Measurements from ENCODE around the gene PPP2R1B.
"Not testable (repeated sequence)": the region's sequence is repeated elsewhere in the genome, so short reads cannot be mapped to it uniquely, and the experiment has no call there.

Gene PPP2R1B

DNA sequence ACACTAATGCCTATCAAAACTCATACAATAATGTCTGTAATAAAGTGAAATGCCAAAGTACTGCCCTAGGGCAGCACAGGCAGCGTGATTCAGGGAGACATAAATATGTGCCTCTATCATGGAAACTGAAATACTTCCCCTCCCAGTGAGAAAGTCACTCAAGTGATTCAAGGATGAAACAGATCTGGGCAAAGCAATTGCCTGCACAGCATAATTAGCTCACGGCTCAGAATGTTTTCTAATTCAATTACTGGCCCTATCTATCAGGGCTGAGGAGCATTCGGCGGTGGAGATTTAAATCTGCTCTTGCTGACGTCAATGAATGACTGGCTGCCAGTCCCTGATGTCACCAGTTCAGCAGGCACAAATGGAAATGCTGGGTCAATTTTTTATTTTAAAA lies 27.7 kb upstream of the PPP2R1B start:
- Mint-ChIP-seq H3K27ac (no peak overlapping the region), H3K36me3 (ENCODE audit: low read depth) (peaks cover 12% of the 10 kb centered on the region), H3K4me1 (ENCODE audit: low read depth) (peaks cover 9% of the 10 kb centered on the region), H3K27me3 (ENCODE audit: low read depth) (no peaks in the 10 kb centered on the region), H3K9me3 (peaks cover 5% of the 10 kb centered on the region), H3K4me3 (no peak overlapping the region)

DNA sequence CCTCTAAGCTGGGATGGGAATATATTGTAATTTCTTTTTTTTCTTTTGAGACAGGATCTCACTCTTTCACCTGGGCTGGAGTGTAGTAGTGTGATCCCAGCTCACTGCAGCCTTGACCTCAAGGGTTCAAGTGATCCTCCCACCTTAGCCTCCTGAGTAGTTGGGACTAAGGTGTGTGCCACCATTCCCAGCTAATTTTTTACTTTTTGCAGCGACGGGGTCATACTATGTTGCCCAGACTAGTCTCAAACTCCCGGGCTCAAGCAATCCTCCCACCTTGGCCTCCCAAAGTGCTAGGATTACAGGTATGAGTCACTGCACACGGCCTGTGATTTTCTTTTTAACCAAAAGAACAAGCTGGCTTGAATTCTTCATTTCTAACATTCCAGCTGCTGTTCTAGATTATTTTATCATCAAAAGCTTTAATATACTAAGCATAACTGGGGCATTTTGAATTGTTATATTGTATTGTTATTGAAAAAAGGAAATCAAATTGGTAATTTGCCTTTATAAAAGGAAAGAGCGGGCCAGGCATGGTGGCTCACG lies 26.8 kb upstream of the PPP2R1B start:
- peaks cover 9% of the 10 kb centered on the region for H3K4me1 Mint-ChIP-seq (ENCODE audit: low read depth)
- peaks cover 5% of the 10 kb centered on the region for H3K9me3 Mint-ChIP-seq
- H3K27ac Mint-ChIP-seq: no peak overlapping the region
- H3K36me3 Mint-ChIP-seq (ENCODE audit: low read depth): peaks cover 12% of the 10 kb centered on the region
- H3K4me3 Mint-ChIP-seq: no peak overlapping the region
- H3K27me3 Mint-ChIP-seq (ENCODE audit: low read depth): no peaks in the 10 kb centered on the region

DNA sequence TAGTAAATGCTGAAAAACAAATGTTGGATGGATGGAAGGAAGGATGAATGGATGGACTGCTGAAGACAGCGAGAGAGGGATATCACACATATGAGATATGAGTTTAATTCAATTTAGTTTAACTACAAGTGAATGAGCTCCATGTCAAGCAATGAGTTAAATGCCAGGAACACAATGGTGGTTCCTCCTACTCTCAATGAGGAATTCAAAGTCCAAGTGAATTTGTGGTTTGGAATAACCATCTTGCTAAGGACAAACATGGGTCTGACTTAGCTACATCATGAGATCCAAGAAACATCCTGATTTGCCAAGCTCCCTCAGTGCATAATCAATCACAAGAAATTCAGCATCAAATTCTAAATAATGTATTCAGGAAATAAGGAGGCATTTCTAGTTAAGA lies 26.1 kb upstream of the PPP2R1B start:
- H3K27ac Mint-ChIP-seq: no peak overlapping the region
- H3K27me3 Mint-ChIP-seq (ENCODE audit: low read depth): no peaks in the 10 kb centered on the region
- H3K4me3 Mint-ChIP-seq: no peak overlapping the region
- peaks cover 9% of the 10 kb centered on the region for H3K4me1 Mint-ChIP-seq (ENCODE audit: low read depth)
- H3K9me3 Mint-ChIP-seq: peaks cover 5% of the 10 kb centered on the region
- H3K36me3 Mint-ChIP-seq (ENCODE audit: low read depth): peaks cover 10% of the 10 kb centered on the region

DNA sequence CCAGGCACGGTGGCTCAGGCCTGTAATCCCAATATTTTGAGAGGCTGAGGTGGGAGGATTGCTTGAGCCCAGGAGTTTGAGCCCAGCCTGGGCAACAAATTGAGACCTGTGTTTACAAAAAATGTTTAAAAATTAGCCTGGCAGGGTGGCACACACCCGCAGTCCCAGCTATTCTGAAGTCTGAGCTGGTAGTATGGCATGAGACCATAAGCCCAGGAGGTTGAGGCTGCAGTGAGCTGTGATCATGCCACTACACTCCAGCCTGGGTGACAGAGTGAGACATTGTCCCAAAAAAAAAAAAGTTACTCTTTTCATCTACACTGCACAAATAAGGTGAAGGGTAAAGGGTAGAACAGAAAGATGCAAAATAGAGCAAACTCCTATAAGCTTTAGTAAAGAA lies 22.3 kb upstream of the PPP2R1B start:
- H3K27ac Mint-ChIP-seq: no peak overlapping the region
- H3K27me3 Mint-ChIP-seq (ENCODE audit: low read depth): no peaks in the 10 kb centered on the region
- no peak overlapping the region for H3K4me3 Mint-ChIP-seq
- peaks cover 9% of the 10 kb centered on the region for H3K36me3 Mint-ChIP-seq (ENCODE audit: low read depth)
- H3K9me3 Mint-ChIP-seq: no peaks in the 10 kb centered on the region
- no peaks in the 10 kb centered on the region for H3K4me1 Mint-ChIP-seq (ENCODE audit: low read depth)

DNA sequence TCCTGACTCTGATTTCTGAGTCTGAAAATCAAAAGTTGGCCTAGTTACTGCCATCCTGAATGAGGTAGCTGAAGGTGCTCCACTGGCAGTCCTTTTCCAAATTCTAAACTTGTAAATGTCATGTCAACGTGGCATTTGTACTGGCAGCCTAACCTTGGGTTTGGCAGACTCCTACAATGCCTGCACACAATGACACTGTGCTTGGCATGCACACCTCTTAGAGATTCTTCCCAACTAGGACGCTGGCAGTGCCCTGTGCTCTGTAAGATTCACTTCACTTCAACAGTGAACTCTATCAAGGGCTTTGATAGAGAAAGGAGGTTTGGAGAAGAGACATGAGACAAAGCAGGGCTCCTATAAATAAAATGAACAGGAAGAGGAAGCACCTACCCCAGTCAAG lies 21.9 kb upstream of the PPP2R1B start:
- peaks cover 9% of the 10 kb centered on the region for H3K36me3 Mint-ChIP-seq (ENCODE audit: low read depth)
- no peaks in the 10 kb centered on the region for H3K27me3 Mint-ChIP-seq (ENCODE audit: low read depth)
- no peaks in the 10 kb centered on the region for H3K9me3 Mint-ChIP-seq
- H3K4me1 Mint-ChIP-seq (ENCODE audit: low read depth): no peaks in the 10 kb centered on the region
- H3K27ac Mint-ChIP-seq: no peak overlapping the region
- H3K4me3 Mint-ChIP-seq: no peak overlapping the region

DNA sequence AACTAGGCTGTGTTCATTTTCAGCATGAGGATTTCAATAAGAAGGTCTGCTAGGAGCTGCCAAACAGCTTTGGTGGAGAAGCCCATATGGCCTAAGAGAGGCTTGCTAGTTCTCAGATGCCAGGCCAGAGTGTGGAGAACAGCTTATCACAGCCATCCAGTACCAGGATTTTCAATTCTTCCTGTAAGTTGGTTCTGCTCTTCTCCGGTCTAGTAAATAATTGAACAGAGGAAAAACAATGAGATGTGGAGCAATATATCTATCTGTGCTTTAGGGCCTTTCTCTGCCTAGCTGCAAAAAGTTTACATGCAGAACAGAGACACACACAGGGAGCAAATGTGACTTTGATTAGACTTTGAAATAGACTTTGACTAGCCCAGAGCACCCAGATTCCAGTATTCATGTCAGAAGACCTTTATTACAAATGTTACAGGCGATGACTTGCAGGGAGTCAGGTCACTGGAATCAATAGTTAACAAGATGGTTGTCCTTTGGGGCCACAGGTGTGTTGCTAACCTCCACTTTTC lies 19.8 kb upstream of the PPP2R1B start:
- Mint-ChIP-seq H3K9me3 (no peaks in the 10 kb centered on the region), H3K4me3 (no peak overlapping the region), H3K36me3 (ENCODE audit: low read depth) (peaks cover 9% of the 10 kb centered on the region), H3K27ac (no peak overlapping the region), H3K27me3 (ENCODE audit: low read depth) (no peaks in the 10 kb centered on the region), H3K4me1 (ENCODE audit: low read depth) (no peaks in the 10 kb centered on the region)

DNA sequence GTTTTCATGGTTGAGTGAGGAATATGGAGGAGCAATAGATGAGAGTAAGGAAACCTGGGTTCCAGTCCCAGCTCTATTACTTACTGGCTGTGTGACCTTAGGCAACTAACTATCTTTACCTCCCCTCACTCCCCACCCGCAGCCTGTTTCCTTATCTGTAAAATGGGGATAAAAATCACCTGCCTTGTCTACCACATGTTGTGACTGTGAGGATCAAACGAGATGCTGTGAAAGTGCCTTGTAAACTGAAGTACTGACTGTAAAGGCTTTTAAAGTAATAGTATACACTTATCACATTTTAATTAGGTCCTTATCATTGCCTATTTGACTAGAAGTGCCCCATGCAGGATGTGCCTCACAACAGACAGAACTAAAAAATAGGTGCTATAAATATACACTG lies 18.9 kb upstream of the PPP2R1B start:
- Mint-ChIP-seq H3K27me3 (ENCODE audit: low read depth) (no peaks in the 10 kb centered on the region), H3K4me1 (ENCODE audit: low read depth) (no peaks in the 10 kb centered on the region), H3K9me3 (no peaks in the 10 kb centered on the region), H3K27ac (no peak overlapping the region), H3K36me3 (ENCODE audit: low read depth) (peaks cover 9% of the 10 kb centered on the region), H3K4me3 (no peak overlapping the region)

DNA sequence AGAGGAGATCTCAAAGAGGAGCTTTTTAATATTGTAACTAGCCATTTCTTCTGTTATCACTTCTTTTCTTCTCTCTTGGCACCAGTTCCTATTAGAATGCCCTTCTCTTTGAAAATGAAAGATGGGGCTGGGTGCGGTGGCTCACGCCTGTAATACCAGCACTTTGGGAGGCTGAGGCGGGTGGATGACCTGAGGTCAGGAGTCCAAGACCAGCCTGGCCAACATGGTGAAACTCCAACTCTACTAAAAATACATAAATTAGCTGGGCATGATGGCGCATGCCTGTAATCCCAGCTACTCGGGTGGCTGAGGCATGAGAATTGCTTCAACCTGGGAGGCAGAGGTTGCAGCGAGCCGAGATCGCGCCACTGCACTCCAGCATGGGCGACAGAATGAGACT lies 18.1 kb upstream of the PPP2R1B start:
- not testable (repeated sequence) for H3K9me3 Mint-ChIP-seq; H3K27me3 Mint-ChIP-seq (ENCODE audit: low read depth); H3K4me1 Mint-ChIP-seq (ENCODE audit: low read depth); H3K36me3 Mint-ChIP-seq (ENCODE audit: low read depth); H3K27ac Mint-ChIP-seq; H3K4me3 Mint-ChIP-seq

DNA sequence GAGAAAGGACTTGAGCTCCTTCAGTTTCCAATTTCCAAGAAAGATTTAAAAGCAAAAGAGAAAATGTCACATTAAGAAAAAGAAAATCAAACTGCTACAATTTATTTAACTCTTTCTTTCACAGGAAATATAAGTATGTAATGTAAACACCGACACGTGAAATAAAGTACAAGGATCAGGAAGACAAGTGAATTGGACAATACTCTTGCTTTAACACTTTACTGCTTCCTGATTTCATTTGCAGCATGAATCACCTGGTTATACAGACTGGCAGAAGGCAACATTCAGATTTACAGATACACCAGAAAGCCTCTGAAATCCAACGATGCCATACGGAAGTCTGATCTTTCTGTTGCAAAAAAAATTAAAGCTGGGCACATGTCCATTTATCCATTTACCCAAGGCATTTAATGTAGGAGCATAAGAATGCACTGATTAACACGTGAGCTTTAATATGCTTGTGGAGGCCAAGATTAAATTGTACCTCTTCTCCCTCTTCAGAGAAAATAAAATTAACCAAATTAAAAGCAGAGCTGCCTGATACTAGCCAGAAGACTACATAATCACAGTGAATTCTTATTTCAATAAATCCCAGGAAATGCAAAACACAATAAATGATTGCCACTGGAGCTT lies 16.0 kb upstream of the PPP2R1B start:
- peaks cover 1% of the 10 kb centered on the region for H3K4me1 Mint-ChIP-seq (ENCODE audit: low read depth)
- H3K9me3 Mint-ChIP-seq: no peaks in the 10 kb centered on the region
- no peak overlapping the region for H3K27ac Mint-ChIP-seq
- no peak overlapping the region for H3K4me3 Mint-ChIP-seq
- H3K36me3 Mint-ChIP-seq (ENCODE audit: low read depth): peaks cover 9% of the 10 kb centered on the region
- H3K27me3 Mint-ChIP-seq (ENCODE audit: low read depth): no peaks in the 10 kb centered on the region

DNA sequence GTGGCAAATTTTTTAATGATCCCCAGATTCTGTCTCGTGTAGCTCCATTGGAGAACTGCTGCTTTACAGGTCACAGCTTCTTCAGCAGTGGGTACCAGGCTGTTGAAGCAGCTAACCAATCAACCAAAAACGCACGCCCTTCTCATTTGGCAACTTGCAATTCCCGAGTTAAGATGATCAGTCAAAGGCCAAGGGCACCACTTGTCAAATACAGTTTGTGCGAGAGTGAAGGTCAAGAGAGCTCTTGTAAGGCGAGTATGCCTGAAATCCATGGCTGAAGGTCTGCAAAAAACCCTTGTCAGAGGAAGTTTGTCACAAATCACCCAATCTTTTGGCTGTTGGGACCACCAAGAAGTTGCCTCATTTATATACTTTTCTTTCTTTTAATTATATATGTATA lies 12.9 kb upstream of the PPP2R1B start:
- Mint-ChIP-seq H3K36me3 (ENCODE audit: low read depth) (peaks cover 2% of the 10 kb centered on the region), H3K27me3 (ENCODE audit: low read depth) (no peaks in the 10 kb centered on the region), H3K4me1 (ENCODE audit: low read depth) (peaks cover 1% of the 10 kb centered on the region), H3K9me3 (no peaks in the 10 kb centered on the region), H3K27ac (no peak overlapping the region), H3K4me3 (no peak overlapping the region)

DNA sequence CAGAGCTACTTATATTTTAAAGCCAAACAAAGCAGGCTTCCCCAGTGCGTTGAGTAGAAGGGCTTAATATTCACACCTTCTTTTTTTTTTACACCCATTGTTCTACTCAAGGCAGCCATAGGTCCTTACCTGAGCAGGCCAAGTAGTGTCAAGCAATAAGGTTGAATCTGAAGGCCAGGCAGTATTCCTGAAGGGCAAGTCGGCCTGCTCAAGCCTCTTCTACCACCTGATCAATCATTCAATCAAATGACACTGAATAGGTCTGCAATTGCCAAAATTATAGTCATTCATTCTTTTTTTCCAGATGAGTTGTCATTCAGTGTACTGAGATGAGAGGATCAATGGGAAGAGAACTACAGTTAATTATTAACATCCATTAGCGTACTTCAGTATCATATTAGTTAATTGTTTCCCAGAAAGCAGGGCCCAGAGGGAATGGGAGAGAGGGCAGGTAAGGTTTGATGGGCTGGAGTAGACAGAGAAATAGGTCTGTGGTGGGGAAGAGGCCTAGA lies 11.9 kb upstream of the PPP2R1B start:
- Mint-ChIP-seq H3K36me3 (ENCODE audit: low read depth) (no peaks in the 10 kb centered on the region), H3K4me3 (no peak overlapping the region), H3K27ac (no peak overlapping the region), H3K27me3 (ENCODE audit: low read depth) (no peaks in the 10 kb centered on the region), H3K4me1 (ENCODE audit: low read depth) (peaks cover 1% of the 10 kb centered on the region), H3K9me3 (no peaks in the 10 kb centered on the region)

DNA sequence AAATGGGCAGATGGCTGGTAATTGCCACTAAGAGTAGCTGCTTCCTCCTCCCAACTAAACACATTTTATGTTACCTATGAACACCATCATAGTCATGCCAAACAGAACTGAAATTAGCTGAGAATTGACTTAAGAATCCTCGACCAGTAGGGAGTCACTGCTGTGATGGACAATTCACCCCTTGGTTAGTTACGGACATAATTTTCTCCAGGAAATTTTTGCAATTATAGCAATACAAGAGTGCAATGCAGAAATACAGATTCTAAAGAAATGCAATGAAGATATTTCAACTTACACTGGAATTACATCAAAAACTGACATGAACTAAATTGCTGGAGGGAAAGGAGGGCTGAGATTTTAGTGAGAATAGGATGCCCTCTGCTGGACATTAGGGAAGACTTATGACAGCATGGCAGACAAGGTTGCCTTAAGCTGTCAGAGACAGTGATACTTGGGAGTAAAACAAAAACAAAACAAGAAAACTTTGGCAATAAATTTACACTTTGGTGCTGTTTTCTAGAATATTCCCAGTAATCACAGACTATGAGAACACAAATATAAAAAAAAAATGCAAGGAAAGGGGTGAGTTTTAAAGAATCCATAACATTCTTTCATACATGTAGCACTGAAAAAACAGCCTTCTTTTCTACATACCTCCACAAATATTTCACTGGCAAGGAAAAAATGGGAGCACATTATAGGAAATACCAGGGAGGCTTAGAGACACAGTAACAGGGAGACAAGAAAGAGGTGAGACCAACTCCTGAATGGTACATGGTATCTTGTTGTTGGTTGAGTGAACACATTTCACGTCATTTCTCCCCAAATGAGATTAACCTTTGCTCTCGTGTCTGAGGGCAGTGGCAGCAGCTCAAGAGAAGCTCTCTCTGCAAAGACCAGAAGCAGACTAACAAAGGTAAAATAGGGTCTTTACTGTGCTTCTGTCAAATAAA lies 11.2 kb upstream of the PPP2R1B start:
- peaks cover 1% of the 10 kb centered on the region for H3K4me1 Mint-ChIP-seq (ENCODE audit: low read depth)
- H3K27me3 Mint-ChIP-seq (ENCODE audit: low read depth): no peaks in the 10 kb centered on the region
- no peak overlapping the region for H3K4me3 Mint-ChIP-seq
- H3K36me3 Mint-ChIP-seq (ENCODE audit: low read depth): no peaks in the 10 kb centered on the region
- no peak overlapping the region for H3K27ac Mint-ChIP-seq
- no peaks in the 10 kb centered on the region for H3K9me3 Mint-ChIP-seq

DNA sequence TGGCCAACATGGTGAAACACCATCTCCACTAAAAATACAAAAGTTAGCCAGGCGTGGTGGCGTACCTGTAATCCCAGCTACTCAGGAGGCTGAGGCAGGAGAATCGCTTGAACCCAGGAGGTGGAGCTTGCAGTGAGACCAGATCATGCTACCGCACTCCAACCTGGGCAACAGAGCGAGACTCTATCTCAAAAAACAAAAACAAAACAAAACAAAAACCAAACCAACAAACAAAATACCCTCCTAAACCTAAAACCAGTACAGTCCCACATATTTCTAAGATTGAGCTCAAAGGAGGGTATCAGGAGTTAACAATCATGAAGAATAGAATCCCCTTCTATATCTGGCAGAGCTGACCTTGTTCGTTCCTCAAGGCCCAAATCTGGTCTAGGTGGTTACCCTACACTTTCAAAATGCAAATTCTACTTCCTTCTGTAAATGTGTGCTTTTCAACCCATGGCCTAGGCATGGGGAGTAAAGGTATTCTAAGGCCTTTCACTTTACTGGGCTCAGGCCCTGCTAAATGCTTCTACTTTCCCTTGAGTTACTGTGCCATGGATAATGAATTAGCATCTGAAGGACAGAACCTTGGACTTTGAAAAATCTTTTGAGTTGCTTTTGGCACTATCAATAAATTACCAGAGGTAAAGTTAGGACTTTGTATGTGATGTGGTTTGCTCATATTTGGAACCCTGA lies 10.4 kb upstream of the PPP2R1B start:
- H3K4me1 Mint-ChIP-seq (ENCODE audit: low read depth): peaks cover 1% of the 10 kb centered on the region
- H3K9me3 Mint-ChIP-seq: no peaks in the 10 kb centered on the region
- no peaks in the 10 kb centered on the region for H3K36me3 Mint-ChIP-seq (ENCODE audit: low read depth)
- H3K27me3 Mint-ChIP-seq (ENCODE audit: low read depth): no peaks in the 10 kb centered on the region
- H3K27ac Mint-ChIP-seq: no peak overlapping the region
- H3K4me3 Mint-ChIP-seq: no peak overlapping the region

DNA sequence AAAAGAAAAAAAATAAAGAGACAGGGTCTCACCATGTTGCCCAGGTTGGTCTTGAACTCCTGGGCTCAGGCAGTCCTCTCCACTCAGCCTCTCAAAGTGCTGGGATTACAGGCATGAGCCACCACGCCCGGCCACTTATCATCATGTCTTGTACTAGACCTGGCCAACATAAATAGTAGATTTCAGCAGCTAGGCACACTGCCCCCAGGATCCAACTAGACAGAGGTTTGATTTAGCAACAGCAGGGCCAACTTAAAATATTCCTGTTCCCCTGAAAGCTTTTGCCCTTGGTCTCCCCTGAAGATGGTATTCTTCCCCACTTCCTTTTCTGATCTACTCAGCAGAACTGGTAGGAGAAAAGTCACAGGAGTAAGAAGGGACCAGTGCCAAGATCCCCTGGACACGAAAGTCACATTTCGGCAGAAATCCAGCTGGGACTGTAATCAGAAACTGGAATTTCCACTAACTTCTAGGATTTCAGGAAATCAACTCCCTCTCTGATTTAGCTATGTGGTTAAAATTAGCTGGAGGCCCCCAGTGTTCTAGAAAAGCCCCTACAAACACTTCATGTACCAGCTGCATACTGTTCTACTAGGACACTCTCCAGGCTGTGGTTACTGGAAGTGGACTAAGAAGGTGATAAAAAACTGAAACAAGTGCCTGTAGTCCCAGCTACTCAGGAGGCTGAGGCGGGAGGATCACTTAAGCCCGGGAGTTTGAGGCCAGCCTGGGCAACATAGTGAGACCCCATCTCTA lies 8.9 kb upstream of the PPP2R1B start:
- Mint-ChIP-seq H3K9me3 (no peaks in the 10 kb centered on the region), H3K36me3 (ENCODE audit: low read depth) (no peaks in the 10 kb centered on the region), H3K4me1 (ENCODE audit: low read depth) (peaks cover 1% of the 10 kb centered on the region), H3K4me3 (no peak overlapping the region), H3K27ac (no peak overlapping the region), H3K27me3 (ENCODE audit: low read depth) (no peaks in the 10 kb centered on the region)
